Neuronal stem cell (in vitro differentiated cells): Measurements from ENCODE around the gene GOLGA6L26. TPM values are rescaled to one million over a fixed set of nuclear protein-coding genes. Genes with fewer than 3 reads are reported as not detected.
"Not testable (repeated sequence)": the region's sequence is repeated elsewhere in the genome, so short reads cannot be mapped to it uniquely, and the experiment has no call there.

Source experiments
- DNase-seq: peaks from one replicate; pipeline ENCODE4 v3.0.0-alpha.2; 2013; ENCODE audit warnings: low spot score
- H2AFZ ChIP-seq: one replicate; pipeline ENCODE4 v1.6.1; 2013; ENCODE audit warnings: mild to moderate bottlenecking, low read length, inconsistent platforms
- H2AK5ac ChIP-seq: 2 replicates; pipeline ENCODE4 v1.6.1; 2013; ENCODE audit warnings: low read depth, mild to moderate bottlenecking, inconsistent platforms, low read length, moderate library complexity, mixed read lengths
- H2BK120ac ChIP-seq: 2 replicates; pipeline ENCODE4 v1.6.1; 2013; ENCODE audit warnings: low read depth, mild to moderate bottlenecking, inconsistent platforms, low read length, moderate library complexity, mixed read lengths
- H2BK12ac ChIP-seq: one replicate; pipeline ENCODE4 v1.6.1; 2013; ENCODE audit warnings: low read length, inconsistent platforms
- H2BK15ac ChIP-seq: 2 replicates; pipeline ENCODE4 v1.6.1; 2013; ENCODE audit warnings: mild to moderate bottlenecking, low read length, inconsistent platforms, mixed read lengths
- H2BK5ac ChIP-seq: one replicate; pipeline ENCODE4 v1.6.1; 2013; ENCODE audit warnings: inconsistent platforms, mild to moderate bottlenecking, low read length, moderate library complexity
- H3K14ac ChIP-seq: one replicate; pipeline ENCODE4 v1.6.1; 2013; ENCODE audit warnings: low read length, inconsistent platforms
- H3K18ac ChIP-seq: 2 replicates; pipeline ENCODE4 v1.6.1; 2013; ENCODE audit warnings: low read length, inconsistent platforms
- H3K23ac ChIP-seq: 2 replicates; pipeline ENCODE4 v1.6.1; 2013; ENCODE audit warnings: low read depth, mild to moderate bottlenecking, mixed read lengths, low read length, inconsistent platforms; ENCODE audit not compliant: poor library complexity
- H3K27ac ChIP-seq: replicated peaks from 3 replicates; pipeline ENCODE4 v1.5.1; 2013; ENCODE audit warnings: low read length, inconsistent platforms
- H3K27me3 ChIP-seq, 3 experiments: 2 replicates each; pipeline ENCODE4 v1.6.1; 2013; ENCODE audit warnings: low read length in 3 of 3, mild to moderate bottlenecking in 2 of 3, inconsistent platforms in 1 of 3, low read depth in 1 of 3, mixed read lengths in 1 of 3, moderate library complexity in 1 of 3; ENCODE audit not compliant: control insufficient read depth in 3 of 3, insufficient read depth in 3 of 3
- H3K36me3 ChIP-seq, 2 donors: replicated peaks in 1 of 2; 2 replicates each; pipeline ENCODE4 v1.6.1; 2013; ENCODE audit warnings: low read length in 2 of 2; ENCODE audit not compliant: control insufficient read depth in 2 of 2, insufficient read depth in 2 of 2
- H3K4ac ChIP-seq: 2 replicates; pipeline ENCODE4 v1.6.1; 2013; ENCODE audit warnings: inconsistent platforms, mild to moderate bottlenecking, low read length, moderate library complexity
- H3K4me1 ChIP-seq, 2 donors: 1 replicate in 1 of 2; 2 replicates in 1 of 2; pipeline ENCODE4 v1.6.1; 2013; ENCODE audit warnings: low read length in 2 of 2, low read depth in 1 of 2; ENCODE audit not compliant: control insufficient read depth in 2 of 2, insufficient read depth in 1 of 2
- H3K4me2 ChIP-seq: one replicate; pipeline ENCODE4 v1.6.1; 2013; ENCODE audit warnings: mild to moderate bottlenecking, low read length, inconsistent platforms; ENCODE audit not compliant: insufficient read depth, poor library complexity, severe bottlenecking
- H3K4me3 ChIP-seq, 2 donors: 2 replicates each; pipeline ENCODE4 v1.5.1; 2013; ENCODE audit warnings: low read length in 2 of 2, mild to moderate bottlenecking in 2 of 2, inconsistent platforms in 1 of 2, moderate library complexity in 1 of 2
- H3K79me1 ChIP-seq: one replicate; pipeline ENCODE4 v1.6.1; 2013; ENCODE audit warnings: low read depth, mild to moderate bottlenecking, inconsistent platforms, low read length, moderate library complexity
- H3K9ac ChIP-seq: one replicate; pipeline ENCODE4 v1.6.1; 2013; ENCODE audit warnings: mild to moderate bottlenecking, low read depth, low read length, inconsistent platforms; ENCODE audit not compliant: poor library complexity
- H3K9me3 ChIP-seq, 2 donors: replicated peaks in 1 of 2; 2 replicates each; pipeline versions ENCODE3 to v1.6.1; 2013; ENCODE audit warnings: low read length in 2 of 2, mild to moderate bottlenecking in 2 of 2, inconsistent platforms in 1 of 2, low read depth in 1 of 2, mixed read lengths in 1 of 2, moderate library complexity in 1 of 2; ENCODE audit not compliant: control insufficient read depth in 2 of 2, insufficient read depth in 1 of 2
- H4K8ac ChIP-seq: one replicate; pipeline ENCODE4 v1.6.1; 2013; ENCODE audit warnings: low read depth, mild to moderate bottlenecking, inconsistent platforms, low read length, moderate library complexity
- H4K91ac ChIP-seq: one replicate; pipeline ENCODE4 v1.6.1; 2013; ENCODE audit warnings: low read length, low read depth, mild to moderate bottlenecking, inconsistent platforms; ENCODE audit not compliant: poor library complexity
- WGBS, 2 donors: extraction: QIAGEN DNeasy Blood & Tissue Kit; methylation state at CpG; one replicate each; pipeline ENCODE4 v1.1.7; 2013; ENCODE audit warnings: missing lambda C conversion rate in 2 of 2, mixed read lengths in 1 of 2; ENCODE audit not compliant: insufficient read length in 2 of 2, insufficient replicate concordance in 1 of 2; ENCODE audit errors: extremely low coverage in 2 of 2; 5-methylcytosine and 5-hydroxymethylcytosine counted together
- small RNA-seq: library from polyadenylated mRNA; stranded (forward); fragments of <200 nt; extraction: miRNeasy Mini kit (QIAGEN cat#:217004); gene quantifications from one replicate; pipeline ENCODE3, GENCODE V24; 2013; ENCODE audit not compliant: insufficient read depth

GOLGA6L26 gene

DNA sequence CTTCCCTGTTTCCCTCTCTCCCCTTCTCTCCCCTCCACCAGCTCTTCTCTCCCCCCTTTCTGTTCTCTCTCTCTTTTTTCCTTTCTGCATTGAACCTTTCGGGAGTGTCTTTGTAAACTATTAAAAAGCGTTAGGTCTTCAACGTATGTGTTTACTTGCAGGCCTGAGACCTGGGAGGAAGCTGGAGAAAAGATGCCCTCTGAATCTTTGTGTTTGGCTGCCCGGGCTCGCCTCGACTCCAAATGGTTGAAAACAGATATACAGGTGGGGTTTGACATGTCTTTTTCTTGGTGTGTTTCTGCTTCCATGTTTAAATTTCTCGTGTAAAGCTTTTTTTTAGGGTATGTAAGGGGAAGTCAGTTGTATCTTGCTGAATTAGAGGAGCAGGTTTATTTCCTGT lies 29.7 kb downstream of the GOLGA6L26 start:
- peak overlapping the region; percentile 40 for H3K4me2 ChIP-seq
- peaks cover 0 to 18% of the 10 kb centered on the region in 2 donors for H3K36me3 ChIP-seq
- H2AFZ ChIP-seq, H3K4ac ChIP-seq, H3K14ac ChIP-seq, H4K8ac ChIP-seq, H3K27ac ChIP-seq, H3K23ac ChIP-seq, H3K79me1 ChIP-seq, H4K91ac ChIP-seq, DNase-seq, H2BK15ac ChIP-seq, H2AK5ac ChIP-seq, H2BK5ac ChIP-seq, H3K27me3 ChIP-seq, H3K4me1 ChIP-seq, H2BK120ac ChIP-seq, H3K9me3 ChIP-seq, H2BK12ac ChIP-seq, H3K18ac ChIP-seq, H3K9ac ChIP-seq: not testable (repeated sequence)
- no CpG with 5 or more reads among the region's 7 CpGs for WGBS, 2 donors
- H3K4me3 ChIP-seq, result peak overlapping the region; percentile 49 to 73

DNA sequence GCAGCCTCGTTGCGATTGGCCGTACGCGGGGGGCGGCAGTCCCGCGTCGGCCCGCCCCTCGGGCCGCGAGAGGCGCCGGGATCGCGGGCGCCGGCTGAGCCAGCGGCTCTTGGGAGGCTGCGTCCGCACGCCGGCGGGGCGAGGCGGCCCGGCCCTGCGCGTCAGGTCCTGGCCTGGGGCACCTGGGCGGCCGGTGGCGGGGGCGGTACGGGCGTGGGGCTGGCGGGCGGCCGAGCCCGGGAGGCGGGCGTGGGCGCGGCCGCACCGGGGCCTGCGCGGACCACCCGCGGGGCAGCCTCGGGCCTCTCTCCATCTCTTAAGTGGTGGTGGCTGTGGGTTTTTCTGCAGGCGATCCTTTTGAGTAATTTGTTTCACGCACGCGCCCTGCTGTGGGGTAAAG lies 30.3 kb downstream of the GOLGA6L26 start:
- peak; percentile 29 for DNase-seq
- H3K27me3 ChIP-seq, result not testable (repeated sequence)
- no CpG with 5 or more reads among the region's 55 CpGs for WGBS, 2 donors

DNA sequence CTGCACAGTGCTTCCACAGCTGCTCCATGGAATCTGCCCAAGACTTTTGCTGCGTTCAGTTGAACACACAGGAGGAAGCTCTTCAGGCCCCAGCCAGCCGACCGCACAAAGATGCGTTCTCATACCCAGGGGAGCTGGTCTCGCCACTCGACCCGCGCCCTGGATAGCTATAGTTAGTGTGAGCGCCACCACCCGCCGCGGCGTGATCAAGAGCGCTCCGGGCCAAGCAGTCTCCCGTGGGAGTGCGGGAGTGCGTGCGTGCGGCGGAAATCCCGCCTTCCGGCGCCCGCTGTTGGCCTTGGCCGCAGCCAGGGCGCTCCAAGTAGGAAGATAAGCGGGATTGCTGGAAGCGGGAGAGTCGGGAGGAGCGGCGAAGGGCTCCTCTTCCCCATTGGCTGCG lies 30.8 kb downstream of the GOLGA6L26 start:
- not testable (repeated sequence) for H2AFZ ChIP-seq, DNase-seq, H2AK5ac ChIP-seq, H2BK5ac ChIP-seq, H2BK120ac ChIP-seq, H3K9me3 ChIP-seq, H2BK12ac ChIP-seq, H3K4me1 ChIP-seq, H3K27me3 ChIP-seq, H3K4ac ChIP-seq, H3K27ac ChIP-seq, H3K18ac ChIP-seq, H3K9ac ChIP-seq, H3K23ac ChIP-seq, H3K14ac ChIP-seq, H4K8ac ChIP-seq, H3K4me2 ChIP-seq, H3K79me1 ChIP-seq, H4K91ac ChIP-seq, H2BK15ac ChIP-seq
- no CpG with 5 or more reads among the region's 33 CpGs for WGBS, 2 donors
- Histone ChIP-seq H3K4me3 (peak overlapping the region in 1 of 2 donors; percentile 32), H3K36me3 (peaks cover 0 to 13% of the 10 kb centered on the region in 2 donors)

More for the DNA sequence above, 30.3 kb downstream of the GOLGA6L26 start:
- H2BK120ac ChIP-seq, H3K23ac ChIP-seq, H2BK5ac ChIP-seq, H2AFZ ChIP-seq, H3K14ac ChIP-seq, H3K18ac ChIP-seq, H4K8ac ChIP-seq, H3K4me1 ChIP-seq, H3K27ac ChIP-seq, H3K9ac ChIP-seq, H3K4ac ChIP-seq, H2BK12ac ChIP-seq, H2AK5ac ChIP-seq, H3K79me1 ChIP-seq, H2BK15ac ChIP-seq, H4K91ac ChIP-seq, H3K9me3 ChIP-seq: not testable (repeated sequence)
- peak overlapping the region; percentile 18 for H3K4me2 ChIP-seq
- peak overlapping the region; percentile 49 to 73 for H3K4me3 ChIP-seq
- peaks cover 0 to 17% of the 10 kb centered on the region in 2 donors for H3K36me3 ChIP-seq

Small RNAs within 50 kb of the gene (small RNA-seq; reads per million reads assigned to genes)
- gene RN7SL536P, result not detected
